ENCODE results near the gene NXT1. TPM values are rescaled to one million over a fixed set of nuclear protein-coding genes. Genes with fewer than 3 reads are reported as not detected.
A peak's percentile ranks its signal among the peaks of the same experiment; 100 is the strongest.

Gene NXT1
- total and polyA plus RNA-seq, 2 of the 4 experiments (the other 2 are of a cell fraction): 23.6 to 25.5 TPM

DNA sequence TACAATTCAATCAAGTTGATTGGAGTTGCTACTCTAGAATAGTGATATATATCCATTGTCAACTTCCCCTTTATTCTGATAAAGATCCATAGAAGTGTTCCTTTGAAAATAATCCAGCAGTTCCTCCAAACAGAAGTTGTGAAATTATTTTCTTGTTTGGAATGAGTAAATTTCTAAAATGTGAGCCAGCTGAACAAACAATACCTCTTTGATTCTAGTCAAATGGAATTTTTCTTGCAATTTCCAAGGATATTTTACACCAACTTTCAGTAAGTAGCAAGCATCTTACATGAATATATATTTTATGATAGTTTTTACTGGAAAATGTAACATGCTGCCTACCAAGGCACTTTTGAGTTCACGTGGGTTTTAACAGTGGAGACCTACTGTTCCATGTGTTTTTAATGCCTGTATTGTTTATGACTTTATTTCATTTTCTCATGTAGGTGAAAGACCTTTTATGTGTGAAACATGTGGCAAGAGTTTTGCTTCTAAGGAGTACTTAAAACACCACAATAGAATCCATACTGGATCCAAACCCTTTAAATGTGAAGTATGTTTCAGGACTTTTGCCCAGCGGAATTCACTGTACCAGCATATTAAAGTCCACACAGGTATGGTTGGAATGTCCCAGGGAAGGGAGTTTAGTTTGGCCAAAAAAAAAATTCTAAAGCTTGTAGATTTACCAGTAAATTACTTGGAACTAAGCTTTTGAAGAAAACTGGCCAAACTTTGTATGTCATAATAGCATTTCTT lies 17.9 kb downstream of the NXT1 start:
- Histone ChIP-seq H3K14ac (replicated peaks; ENCODE audit: low read depth, low read length) (no peak overlapping the region), H4K8ac (ENCODE audit: low read depth in 2 of 2, low read length in 2 of 2) (no peak overlapping the region), H3K27me3 (ENCODE audit: control insufficient read depth, insufficient read depth, low read length) (no peaks in the 10 kb centered on the region), H3K9me3 (ENCODE audit: control insufficient read depth, insufficient read depth, low read length) (no peaks in the 10 kb centered on the region), H4K5ac (ENCODE audit: low read depth, low read length) (no peak overlapping the region), H3K9me1 (ENCODE audit: insufficient read depth, low read length) (peaks cover 7% of the 10 kb centered on the region), H3K27ac (ENCODE audit: insufficient read depth, low read length) (no peak overlapping the region), H3K4me2 (ENCODE audit: low read depth, low read length) (no peak overlapping the region), H3K79me1 (ENCODE audit: low read depth in 1 of 2, low read length in 2 of 2) (peaks cover 30 to 73% of the 10 kb centered on the region in 2 experiments), H3K23ac (ENCODE audit: low read depth, low read length) (no peak overlapping the region), H2AFZ (replicated peaks; ENCODE audit: low read length, poor library complexity) (no peak overlapping the region), H2BK5ac (ENCODE audit: low read depth, low read length, poor library complexity, severe bottlenecking) (no peak overlapping the region), H3K4me3 (ENCODE audit: insufficient read depth, low read depth, low read length) (no peak overlapping the region), H4K20me1 (ENCODE audit: insufficient read depth, low read length) (peaks cover 44% of the 10 kb centered on the region; the same call in 1 of the 2 replicates), H2BK20ac (ENCODE audit: low read depth, low read length) (no peak overlapping the region), H3K9ac (ENCODE audit: low read depth, low read length) (no peak overlapping the region), H3K18ac (ENCODE audit: low read depth, low read length) (no peak overlapping the region), H4K91ac (ENCODE audit: insufficient read depth, low read depth, low read length) (no peak overlapping the region), H2AK9ac (replicated peaks; ENCODE audit: low read depth, low read length, poor library complexity) (no peak overlapping the region), H3K56ac (ENCODE audit: extremely low read depth, insufficient read depth, low read length) (no peak overlapping the region), H3K36me3 (ENCODE audit: control insufficient read depth, insufficient read depth, low read length) (peaks cover 43% of the 10 kb centered on the region), H3K4me1 (ENCODE audit: control insufficient read depth, insufficient read depth, low read length) (peaks cover 5% of the 10 kb centered on the region), H3K4ac (ENCODE audit: low read depth, low read length) (no peak overlapping the region), H2BK15ac (ENCODE audit: low read depth, low read length) (no peak overlapping the region), H2BK120ac (ENCODE audit: low read depth, low read length) (no peak overlapping the region), H2AK5ac (ENCODE audit: low read depth, low read length) (no peak overlapping the region)
- no CpG with 5 or more reads among the region's 2 CpGs for WGBS, 2 experiments (ENCODE audit: extremely low coverage in 2 of 2, insufficient read length in 1 of 2)
- BruUV-seq (replicated peaks): no TSS peak
- POLR2A ChIA-PET (ENCODE audit: unreplicated experiment): no interaction called here
- in situ Hi-C loops (cut with MboI; ENCODE audit: low sequenced_read_pairs) (no loop called here), dilution Hi-C loops (cut with HindIII; ENCODE audit: low sequenced_read_pairs, unreplicated experiment) (no loop called here), intact Hi-C loops (cut with micrococcal nuclease) (loop anchor here (5.0 kb wide), 1 partner anchor 34 kb away; no protein-coding TSS in a partner anchor)
- peak; percentile 64 for DNase-seq
- TF ChIP-seq CEBPB (IDR thresholded peaks at IDR 0.05; ENCODE audit: low read depth, low read length) (peak; percentile 36; the same call in 1 of the 2 replicates), RFX5 (IDR thresholded peaks at IDR 0.05; ENCODE audit: low read depth, low read length) (no peak), FOS (IDR thresholded peaks at IDR 0.05; ENCODE audit: low read depth, low read length) (no peak), RCOR1 (IDR thresholded peaks at IDR 0.05; ENCODE audit: insufficient replicate concordance, low read length) (no peak), BHLHE40 (IDR thresholded peaks at IDR 0.05; ENCODE audit: low read depth, low read length) (no peak), CHD1 (IDR thresholded peaks at IDR 0.05; ENCODE audit: low read depth, low read length) (no peak), MXI1 (IDR thresholded peaks at IDR 0.05; ENCODE audit: borderline replicate concordance, low read depth, low read length) (no peak)
- ATAC-seq (ENCODE audit: low read depth): peak; percentile 37; the same call in 1 of the 2 replicates
- CTCF ChIA-PET: no interaction called here

Data from IMR-90 (cell line).